Cardiac fibroblast (primary cell): Measurements from ENCODE around the gene FREM3.

Experiments
- DNase-seq, 2 donors: peaks; one replicate each; pipeline versions ENCODE4 v3.0.0 to v3.0.0-alpha.2; 2010; ENCODE audit warnings: low read depth in 2 of 2
- H3K4me3 ChIP-seq, 2 donors: replicated peaks in 1 of 2; 1 replicate in 1 of 2; 2 replicates in 1 of 2; pipeline ENCODE4 v1.5.1; 2011; ENCODE audit warnings: low read depth in 2 of 2, low read length in 2 of 2, mild to moderate bottlenecking in 2 of 2, moderate library complexity in 1 of 2
- TF ChIP-seq, protein P1 (sequence below): IDR thresholded peaks from one replicate; pipeline ENCODE4 v1.5.1; 2011; ENCODE audit warnings: low read depth, mild to moderate bottlenecking, low read length, inconsistent platforms

FREM3 gene

DNA sequence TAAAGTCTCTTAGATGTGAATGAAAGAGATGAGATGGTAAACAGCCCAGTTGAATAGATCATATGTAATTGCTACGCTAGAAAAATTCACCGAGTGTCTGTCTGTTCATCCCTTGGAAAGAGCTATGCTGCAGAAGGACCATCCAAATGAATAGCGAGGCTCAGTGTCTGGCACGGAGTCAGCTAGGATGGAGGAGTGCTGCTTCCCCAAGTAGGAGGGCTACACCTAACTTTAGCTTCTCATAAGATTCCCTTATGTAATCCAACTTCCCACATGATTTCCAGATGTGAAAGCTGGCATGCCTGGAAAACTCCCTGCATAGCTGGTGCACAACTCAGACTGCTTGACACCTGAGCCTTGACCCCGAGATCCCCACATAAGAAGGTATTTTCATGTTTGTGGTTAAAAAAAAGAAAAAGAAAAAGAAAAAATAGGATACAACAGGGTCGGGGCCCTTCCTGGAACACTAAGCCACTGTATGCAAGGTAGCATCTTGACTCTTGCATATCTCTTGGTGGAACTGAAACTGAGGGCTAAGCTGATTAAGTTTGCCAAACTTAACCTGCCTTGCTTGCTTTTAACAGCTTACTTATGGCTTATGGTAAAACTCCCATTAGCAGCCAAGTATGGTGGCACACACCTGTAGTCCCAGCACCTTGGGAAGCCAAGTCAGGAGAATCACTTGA lies 82.3 kb downstream of the FREM3 start:
- peak in 1 of 2 donors; percentile 14 for DNase-seq
- TF ChIP-seq, protein P1, sequence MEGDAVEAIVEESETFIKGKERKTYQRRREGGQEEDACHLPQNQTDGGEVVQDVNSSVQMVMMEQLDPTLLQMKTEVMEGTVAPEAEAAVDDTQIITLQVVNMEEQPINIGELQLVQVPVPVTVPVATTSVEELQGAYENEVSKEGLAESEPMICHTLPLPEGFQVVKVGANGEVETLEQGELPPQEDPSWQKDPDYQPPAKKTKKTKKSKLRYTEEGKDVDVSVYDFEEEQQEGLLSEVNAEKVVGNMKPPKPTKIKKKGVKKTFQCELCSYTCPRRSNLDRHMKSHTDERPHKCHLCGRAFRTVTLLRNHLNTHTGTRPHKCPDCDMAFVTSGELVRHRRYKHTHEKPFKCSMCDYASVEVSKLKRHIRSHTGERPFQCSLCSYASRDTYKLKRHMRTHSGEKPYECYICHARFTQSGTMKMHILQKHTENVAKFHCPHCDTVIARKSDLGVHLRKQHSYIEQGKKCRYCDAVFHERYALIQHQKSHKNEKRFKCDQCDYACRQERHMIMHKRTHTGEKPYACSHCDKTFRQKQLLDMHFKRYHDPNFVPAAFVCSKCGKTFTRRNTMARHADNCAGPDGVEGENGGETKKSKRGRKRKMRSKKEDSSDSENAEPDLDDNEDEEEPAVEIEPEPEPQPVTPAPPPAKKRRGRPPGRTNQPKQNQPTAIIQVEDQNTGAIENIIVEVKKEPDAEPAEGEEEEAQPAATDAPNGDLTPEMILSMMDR = no peak
- no peak overlapping the region for H3K4me3 ChIP-seq

DNA sequence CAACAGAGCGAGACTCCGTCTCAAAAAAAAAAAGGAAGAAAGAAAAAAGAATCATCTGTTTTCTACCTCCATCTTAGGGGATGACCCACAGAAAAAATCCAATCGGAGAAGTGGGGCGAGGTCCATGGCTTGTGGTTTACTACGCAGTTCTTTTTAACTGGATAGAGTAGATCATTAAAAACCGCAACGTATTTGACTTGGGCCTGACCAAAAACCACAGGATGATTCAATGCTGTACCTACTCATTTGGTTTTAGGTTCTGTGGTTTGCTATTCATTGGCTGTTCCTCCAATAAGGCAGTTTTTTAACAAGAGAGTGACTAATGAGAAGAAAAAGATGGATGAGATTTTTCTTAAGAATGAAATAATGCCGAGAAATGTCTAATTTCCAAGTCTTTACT lies 83.7 kb downstream of the FREM3 start:
- TF ChIP-seq, protein P1 = no peak
- H3K4me3 ChIP-seq = no peak overlapping the region
- DNase-seq = peak in 1 of 2 donors; percentile 67

DNA sequence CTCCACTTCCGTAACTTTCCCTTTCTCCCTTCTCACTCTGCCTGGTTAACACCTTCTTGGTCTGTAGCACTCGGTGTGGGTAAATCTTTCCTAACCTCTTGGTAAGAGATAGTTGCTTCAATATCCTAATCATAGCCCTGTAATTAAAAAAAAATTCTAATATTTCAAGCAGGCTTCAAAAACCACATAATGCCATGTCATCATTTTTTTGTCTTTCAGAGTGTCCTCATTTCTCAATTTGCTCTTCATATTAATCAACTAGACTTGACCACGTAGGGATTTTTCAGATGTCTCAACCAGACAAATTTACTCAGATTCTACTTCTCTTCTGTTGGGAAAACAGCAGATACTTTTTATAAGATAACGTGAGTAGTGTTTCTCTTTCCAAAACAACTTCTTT lies 91.0 kb downstream of the FREM3 start:
- H3K4me3 ChIP-seq = no peak overlapping the region
- TF ChIP-seq, protein P1 = no peak
- DNase-seq = no peak

DNA sequence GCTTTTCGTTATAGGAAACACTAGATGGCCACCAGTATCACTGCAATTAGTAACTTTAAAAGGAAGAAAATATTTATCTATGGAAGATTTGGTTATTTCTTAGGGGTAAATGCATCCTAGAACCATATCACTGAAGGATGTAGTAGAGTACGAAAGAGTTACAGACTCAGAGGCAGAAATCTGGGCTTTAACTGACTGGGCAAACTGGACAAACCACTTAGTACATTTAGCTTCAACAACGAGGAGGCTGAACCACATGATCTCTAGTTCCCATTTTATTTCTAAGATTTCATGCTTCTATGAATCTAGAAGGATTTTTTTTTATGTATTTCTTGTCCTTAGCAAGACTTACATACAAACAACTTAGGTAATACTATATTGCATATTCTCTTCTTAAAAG lies 94.0 kb downstream of the FREM3 start:
- TF ChIP-seq, protein P1 = no peak
- DNase-seq = no peak
- no peak overlapping the region for H3K4me3 ChIP-seq

DNA sequence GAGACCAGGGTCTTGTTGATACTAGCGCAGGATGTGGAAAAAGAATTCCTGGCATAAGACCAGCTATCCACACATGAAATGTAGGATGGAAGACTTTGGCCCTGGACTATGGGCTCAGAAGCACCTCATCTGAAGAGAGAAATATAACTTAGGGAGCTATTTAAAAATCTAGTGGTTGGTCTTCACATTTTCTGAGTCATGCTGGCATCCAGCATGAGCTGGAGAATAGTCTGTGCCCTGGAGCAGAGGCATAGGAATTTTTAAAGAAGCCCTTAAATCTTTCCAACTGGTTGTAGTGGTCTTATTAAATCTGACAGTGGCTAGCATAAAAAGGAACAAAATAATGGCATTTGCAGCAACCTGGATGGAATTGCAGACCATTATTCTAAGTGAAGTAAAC lies 100.6 kb downstream of the FREM3 start:
- no peak overlapping the region for H3K4me3 ChIP-seq
- TF ChIP-seq, protein P1 = no peak
- no peak for DNase-seq

DNA sequence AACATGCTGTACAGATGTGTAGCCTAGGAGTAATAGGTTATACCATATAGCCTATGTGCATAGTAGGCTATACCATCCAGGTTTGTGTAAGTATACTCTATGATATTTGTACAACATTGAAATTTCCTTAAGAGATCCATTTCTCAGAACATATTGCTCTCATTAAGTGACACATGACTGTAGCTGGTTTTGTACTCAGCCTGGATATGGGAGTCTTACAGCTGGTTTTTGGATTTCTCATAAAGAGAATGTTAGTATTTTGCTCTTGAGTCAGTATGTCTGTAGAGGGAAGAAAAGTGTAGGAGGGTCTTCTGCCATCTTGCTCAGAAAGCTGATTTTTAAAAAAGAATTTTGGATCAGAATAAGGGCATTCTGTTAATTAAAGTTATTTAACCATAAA lies 101.7 kb downstream of the FREM3 start:
- no peak for DNase-seq
- TF ChIP-seq, protein P1 = no peak
- H3K4me3 ChIP-seq = no peak overlapping the region

DNA sequence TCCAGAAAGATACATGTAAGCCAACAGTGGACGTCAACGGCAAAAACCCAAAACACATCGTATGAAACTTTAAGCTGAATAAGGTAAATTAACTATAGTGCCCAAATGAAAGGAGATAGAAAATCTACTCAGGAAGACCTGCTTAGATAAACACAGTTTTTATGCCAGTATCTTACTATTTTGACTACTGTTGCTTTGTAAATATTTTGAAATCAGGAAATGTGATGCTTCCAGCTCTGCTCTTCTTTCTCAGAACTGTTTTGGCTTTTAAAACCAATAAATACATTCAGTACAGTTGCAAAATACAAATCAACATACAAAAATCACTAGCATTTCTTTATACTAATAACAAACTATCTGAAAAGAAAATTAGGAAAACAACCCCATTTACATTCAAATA lies 103.2 kb downstream of the FREM3 start:
- DNase-seq = peak in 1 of 2 donors; percentile 14
- no peak overlapping the region for H3K4me3 ChIP-seq
- TF ChIP-seq, protein P1 = no peak
